GM19023 (cell line): ENCODE data around the gene ACAD11.
"Not testable (repeated sequence)": the region's sequence is repeated elsewhere in the genome, so short reads cannot be mapped to it uniquely, and the experiment has no call there.

Experiments
- ATAC-seq: cut with Tn5 transposase; IDR thresholded peaks from one replicate; pipeline ENCODE4 v1.9.1; 2021; ENCODE audit warnings: mild to moderate bottlenecking, moderate library complexity; ENCODE audit not compliant: unreplicated experiment

ACAD11 gene

GRCh38 chr3:132606085-132606484 is 53.5 kb downstream of the ACAD11 start:
- ATAC-seq, result no peak

GRCh38 chr3:132605374-132605792 is 54.2 kb downstream of the ACAD11 start:
- ATAC-seq, result no peak

- ATAC-seq, result not testable (repeated sequence)
Measured at GRCh38 chr3:132600614-132601013, 59.0 kb downstream of the ACAD11 start.

DNA sequence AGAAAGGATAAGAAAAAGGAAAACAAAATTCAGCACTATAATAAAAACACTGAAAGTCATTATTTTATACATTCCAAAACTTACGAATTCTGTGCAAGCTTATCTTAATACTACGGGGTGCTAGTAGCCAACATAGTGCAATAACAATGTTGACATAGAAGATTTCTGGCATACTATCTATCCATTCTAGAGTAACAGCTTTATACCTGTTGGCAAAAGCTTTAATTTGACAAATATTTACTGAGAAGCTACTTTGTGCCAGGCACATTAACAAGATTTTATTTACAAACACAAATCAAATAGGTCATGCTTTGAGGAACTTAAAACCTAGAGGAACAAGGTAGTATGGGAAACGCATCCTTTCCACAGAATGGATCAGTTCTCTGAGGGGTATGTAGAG is 61.4 kb downstream of the ACAD11 start:
- no peak for ATAC-seq

- no peak for ATAC-seq
Measured at GRCh38 chr3:132597660-132598059, 61.9 kb downstream of the ACAD11 start.

- no peak for ATAC-seq
Measured at GRCh38 chr3:132596816-132597433, 62.7 kb downstream of the ACAD11 start, which contains the start of gene ACKR4. ACKR4 (plus strand) TSS chr3:132597270; CDS start chr3:132600398, 3,128 bp downstream.

DNA sequence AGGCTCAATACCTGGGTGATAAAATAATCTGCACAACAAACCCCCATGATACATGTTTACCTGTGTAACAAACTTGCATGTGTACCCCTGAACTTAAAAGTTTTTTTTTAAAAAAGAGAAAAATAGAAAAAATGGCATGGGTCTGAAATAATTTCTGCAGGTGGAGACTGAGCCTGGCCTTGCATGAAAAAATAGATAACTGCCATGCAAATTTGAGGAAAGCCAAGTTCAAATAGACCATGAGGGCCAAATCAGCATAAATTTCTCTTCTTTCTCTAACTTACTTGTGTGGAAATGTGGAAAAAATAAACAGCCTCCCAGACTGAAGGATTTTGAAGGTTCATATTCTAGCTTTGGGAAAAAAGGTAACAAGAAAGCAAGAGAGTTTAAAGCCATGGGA is 63.3 kb downstream of the ACAD11 start:
- ATAC-seq, result no peak

DNA sequence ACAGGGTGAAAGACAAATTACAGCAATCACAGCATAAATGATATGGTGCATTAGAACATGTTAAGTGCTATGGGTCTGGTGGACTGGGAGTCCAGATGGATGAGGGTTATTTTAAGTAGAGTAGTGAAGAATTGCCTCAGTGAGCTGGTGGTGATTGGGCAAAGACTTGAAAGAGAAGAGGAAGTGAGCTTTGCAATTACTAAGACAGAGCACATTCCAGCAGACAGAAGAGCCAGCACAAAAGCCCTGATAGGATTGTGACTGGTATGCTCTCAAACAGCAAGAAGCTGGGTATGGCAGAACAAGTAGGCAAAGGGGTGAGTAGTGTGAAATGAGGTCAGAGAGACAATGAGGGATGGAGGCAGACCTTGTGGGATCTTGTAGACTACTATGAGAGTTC is 64.6 kb downstream of the ACAD11 start:
- ATAC-seq, result no peak

DNA sequence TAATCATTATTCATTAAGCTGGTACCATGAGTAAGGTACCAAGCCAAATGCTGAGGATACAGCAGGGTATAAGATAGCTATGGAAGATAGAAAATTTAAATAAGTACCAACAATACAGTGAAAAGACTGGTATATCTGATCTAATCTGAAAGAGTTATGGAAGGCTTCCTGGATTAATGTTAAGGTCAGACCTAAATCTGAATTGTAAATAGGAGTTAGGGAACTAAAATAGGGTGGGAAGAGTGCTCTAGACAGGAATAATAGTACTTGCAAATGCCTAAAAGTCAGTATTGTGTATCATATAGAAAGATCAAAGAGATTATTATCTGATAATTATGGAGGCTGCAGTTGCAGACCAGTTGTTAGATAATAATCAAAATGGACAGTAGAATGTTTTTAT is 65.1 kb downstream of the ACAD11 start:
- no peak for ATAC-seq

GRCh38 chr3:132593947-132594323 is 65.7 kb downstream of the ACAD11 start:
- ATAC-seq, result no peak

GRCh38 chr3:132593241-132593946 is 66.2 kb downstream of the ACAD11 start:
- no peak for ATAC-seq

- no peak for ATAC-seq
Measured at GRCh38 chr3:132592216-132592615, 67.4 kb downstream of the ACAD11 start.

DNA sequence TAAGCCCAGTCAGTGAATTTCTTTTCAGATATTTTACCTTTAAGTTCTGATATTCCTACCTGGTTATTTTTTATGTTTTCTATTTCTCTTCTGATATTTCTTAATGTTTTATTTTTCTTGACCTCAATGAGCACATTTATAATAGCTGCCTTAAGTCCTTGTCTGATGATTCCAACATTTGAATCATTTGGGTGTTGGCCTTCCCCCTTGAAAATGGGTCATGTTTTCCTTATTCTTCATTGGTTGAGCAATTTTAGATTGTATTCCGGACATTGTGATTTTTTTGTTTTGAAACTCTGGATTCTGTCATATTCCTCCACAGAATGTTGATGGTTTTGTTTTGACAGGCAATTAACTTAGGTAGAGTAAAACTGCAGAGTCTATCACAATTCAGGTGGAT is 72.2 kb downstream of the ACAD11 start:
- no peak for ATAC-seq

DNA sequence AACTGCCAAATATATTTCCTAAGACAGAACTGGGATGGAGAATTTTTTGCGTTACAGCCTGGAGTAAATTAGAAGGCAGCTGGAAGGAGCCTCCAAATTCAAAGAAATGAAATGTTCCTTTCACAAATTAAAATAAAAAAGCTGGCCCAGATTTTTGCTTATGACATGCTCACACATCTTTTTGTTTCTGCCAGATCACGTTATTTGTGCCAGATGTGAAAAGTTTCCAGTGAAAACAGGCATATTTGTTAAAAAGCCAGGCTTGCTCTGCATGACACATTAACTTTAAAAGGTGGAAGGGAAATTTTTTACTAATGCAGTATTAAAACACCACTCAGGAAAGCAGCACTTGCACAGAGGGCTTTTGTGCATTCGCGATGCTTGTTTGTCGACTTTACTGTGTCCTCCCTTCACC is 85.8 kb downstream of the ACAD11 start:
- ATAC-seq, result no peak

DNA sequence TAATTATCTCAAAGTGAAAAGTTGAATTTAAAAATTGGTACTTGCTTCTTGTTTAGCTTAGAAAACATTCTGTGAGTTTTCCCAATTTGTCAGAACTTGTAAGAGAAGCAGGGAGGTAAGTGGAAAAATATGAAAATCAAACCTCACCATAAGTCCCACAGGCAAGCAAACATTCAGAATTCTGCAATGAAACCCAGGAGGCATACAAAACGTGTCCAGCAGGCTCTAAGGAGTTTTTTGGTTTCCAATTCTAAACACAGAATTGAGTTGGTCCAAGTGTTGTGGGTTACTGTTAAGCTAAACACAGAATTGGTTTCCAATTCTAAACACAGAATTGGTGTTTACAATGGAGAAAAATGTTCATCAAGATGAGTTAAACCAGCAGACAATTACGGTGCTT is 89.6 kb downstream of the ACAD11 start:
- ATAC-seq, result no peak

DNA sequence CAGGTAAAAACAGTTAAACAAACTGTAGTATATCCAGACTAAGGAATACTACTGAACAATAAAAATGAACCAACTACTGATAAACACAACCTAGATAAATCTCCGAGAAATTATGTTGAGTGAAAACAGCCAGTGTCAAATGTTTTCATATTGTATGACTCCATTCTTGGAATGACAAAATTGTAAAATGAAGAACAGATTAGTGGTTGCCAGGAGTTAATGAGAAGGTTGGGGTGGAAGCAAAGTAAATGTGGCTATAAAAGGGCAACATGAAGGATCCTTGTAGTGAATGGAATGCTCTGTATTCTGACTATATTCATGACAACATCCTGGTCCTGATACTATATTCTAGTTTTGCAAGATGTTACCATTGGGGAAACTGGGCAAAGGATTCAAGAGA is 90.0 kb downstream of the ACAD11 start:
- ATAC-seq, result no peak

DNA sequence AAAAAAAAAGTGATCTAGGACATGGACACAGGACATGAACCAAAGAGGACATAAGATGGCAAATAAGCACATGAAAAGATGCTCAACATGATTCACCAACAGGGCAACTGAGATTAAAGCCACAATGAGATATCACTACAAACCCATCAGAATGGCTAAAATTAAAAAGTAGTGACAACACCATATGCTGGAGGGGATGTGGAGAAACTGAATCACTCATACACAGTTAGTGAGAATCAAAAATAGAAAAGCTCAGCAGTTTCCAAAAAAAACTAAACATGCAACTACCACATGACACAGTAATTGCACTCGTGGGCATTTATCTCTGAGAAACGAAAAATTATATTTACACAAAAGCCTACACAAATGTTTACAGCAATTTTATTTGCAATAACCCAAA is 90.5 kb downstream of the ACAD11 start:
- no peak for ATAC-seq

- ATAC-seq, result no peak
Measured at GRCh38 chr3:132568422-132568821, 91.2 kb downstream of the ACAD11 start.

DNA sequence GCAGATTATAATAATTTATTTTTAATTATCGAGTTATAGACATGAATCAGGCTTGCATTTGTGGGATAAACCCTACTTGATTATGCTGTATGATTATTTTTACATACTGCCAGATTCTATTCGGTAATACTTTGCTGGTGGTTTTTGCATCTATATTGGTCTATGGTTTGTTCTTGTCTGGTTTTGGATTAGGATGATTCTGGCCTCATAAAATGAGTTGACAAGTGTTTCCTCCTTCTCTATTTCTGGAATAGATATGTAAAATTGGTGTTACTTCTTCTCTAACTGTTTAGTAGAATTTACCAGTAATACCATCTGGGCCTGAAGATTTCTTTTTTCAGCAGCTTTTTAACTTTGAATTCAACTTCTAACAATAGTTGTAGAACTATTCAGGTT is 95.5 kb downstream of the ACAD11 start:
- ATAC-seq, result no peak

- no peak for ATAC-seq
Measured at GRCh38 chr3:132563420-132564069, 96.1 kb downstream of the ACAD11 start.

DNA sequence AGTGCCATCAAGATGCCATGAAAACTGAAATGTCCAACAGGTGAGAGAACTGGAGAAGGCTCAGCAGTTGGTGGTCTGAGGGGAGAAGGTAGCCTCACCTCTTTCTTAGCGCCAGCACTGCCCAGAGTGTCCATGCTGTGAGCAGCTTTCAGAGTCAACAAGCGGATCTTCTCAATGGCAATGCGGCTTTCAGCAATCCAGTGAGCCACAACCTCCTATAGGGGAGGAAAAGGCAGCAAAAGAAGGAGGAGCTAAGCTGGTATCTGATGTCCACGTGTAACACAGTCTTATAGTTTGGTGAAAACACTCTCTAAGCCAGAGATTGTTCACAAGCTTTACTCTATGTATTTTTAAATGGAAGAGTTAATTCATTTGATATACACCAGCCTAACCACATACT is 98.6 kb downstream of the ACAD11 start:
- no peak for ATAC-seq

DNA sequence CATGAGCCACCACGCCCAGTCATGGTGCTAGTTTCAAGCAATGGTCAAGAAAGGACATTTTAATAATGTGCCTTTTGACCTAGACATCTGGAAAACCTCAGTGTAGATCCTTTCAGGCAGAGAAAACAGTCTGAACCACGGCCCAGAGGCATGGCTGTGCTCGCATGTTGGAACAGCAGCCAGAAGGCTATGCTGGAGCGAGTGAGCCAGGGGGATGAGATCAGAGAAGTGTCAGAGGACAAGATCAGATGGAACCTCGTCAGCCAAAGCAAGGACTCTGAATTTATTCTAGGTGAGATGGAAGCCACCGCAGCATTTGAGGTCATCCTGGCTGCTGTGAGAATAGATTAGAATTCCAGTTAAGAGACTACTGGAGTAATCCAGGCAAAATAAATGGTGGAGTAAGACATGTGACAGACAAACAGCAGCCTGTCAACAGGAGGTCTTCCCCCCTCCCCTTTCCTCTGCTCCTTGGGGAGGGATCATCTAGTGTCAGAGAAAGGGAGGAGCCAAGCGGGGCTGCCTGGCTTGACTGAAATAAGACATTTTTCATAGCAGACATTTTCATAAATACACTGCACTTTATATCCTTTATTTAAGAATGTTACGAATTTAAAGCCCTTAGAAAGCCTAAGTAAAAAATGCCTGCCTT is 103.0 kb downstream of the ACAD11 start:
- ATAC-seq, result no peak
